ENCODE measurements around the gene CCDC126. TPM values are rescaled to one million over a fixed set of nuclear protein-coding genes. Genes with fewer than 3 reads are reported as not detected.

The CCDC126 gene
- total and polyA plus RNA-seq, 2 of the 8 experiments (the other 6 are each of a cell fraction or from before 2014, with no cell fraction given), result 1.4 to 5.3 TPM

GRCh38 chr7:23616593-23616992 is 19.4 kb downstream of the CCDC126 start:
- H3K27me3 ChIP-seq (replicated peaks in 1 of 4; ENCODE audit: control insufficient read depth in 3 of 4, extremely low read depth in 1 of 4, insufficient read depth in 3 of 4, low read length in 3 of 4), result no peaks in the 10 kb centered on the region
- no peaks in the 10 kb centered on the region for H3K36me3 ChIP-seq (ENCODE audit: control insufficient read depth in 2 of 4, insufficient read depth in 4 of 4, low read length in 3 of 4)
- no peak overlapping the region for H2BK15ac ChIP-seq (ENCODE audit: low read length)
- H4K8ac ChIP-seq (ENCODE audit: extremely low read depth, insufficient read depth, low read length), result no peak overlapping the region
- H3K9ac ChIP-seq (replicated peaks in 1 of 4; ENCODE audit: extremely low read depth in 1 of 4, low read depth in 3 of 4, low read length in 3 of 4), result no peak overlapping the region
- H4K20me1 ChIP-seq (replicated peaks in 1 of 2; ENCODE audit: control insufficient read depth in 1 of 2, insufficient read depth in 2 of 2, low read length in 2 of 2), result no peaks in the 10 kb centered on the region
- H2AK5ac ChIP-seq (ENCODE audit: low read depth, low read length), result no peak overlapping the region
- H4K5ac ChIP-seq (ENCODE audit: insufficient read length, low read depth, low read length), result no peak overlapping the region
- no peak overlapping the region for H3K4ac ChIP-seq (replicated peaks; ENCODE audit: insufficient read length, low read depth, low read length)
- no peaks in the 10 kb centered on the region for H3K4me1 ChIP-seq (replicated peaks in 1 of 4; ENCODE audit: control insufficient read depth in 3 of 4, insufficient read depth in 4 of 4, low read length in 3 of 4)
- H3K79me1 ChIP-seq (ENCODE audit: low read depth, low read length), result no peaks in the 10 kb centered on the region
- no peak overlapping the region for H3K23ac ChIP-seq (ENCODE audit: insufficient read length)
- H3K79me2 ChIP-seq (ENCODE audit: control insufficient read depth in 1 of 2, insufficient read depth in 2 of 2, low read length in 2 of 2), result no peaks in the 10 kb centered on the region
- H2BK20ac ChIP-seq (ENCODE audit: low read length), result no peak overlapping the region
- H3K27ac ChIP-seq (ENCODE audit: low read depth, low read length), result no peak overlapping the region
- H3K9me3 ChIP-seq (ENCODE audit: insufficient read depth in 2 of 2, low read depth in 1 of 2, low read length in 1 of 2), result peaks cover 0 to 3% of the 10 kb centered on the region in 2 experiments; a peak in 2 of 4 replicates
- H3K4me2 ChIP-seq (ENCODE audit: insufficient read depth in 1 of 2, low read depth in 2 of 2, low read length in 2 of 2), result no peak overlapping the region
- no peak overlapping the region for H2AFZ ChIP-seq (ENCODE audit: low read length)
- H2BK12ac ChIP-seq (ENCODE audit: low read depth, low read length), result no peak overlapping the region
- WGBS, 2 experiments (ENCODE audit: extremely low coverage in 1 of 2, insufficient coverage in 1 of 2, insufficient read length in 1 of 2, insufficient replicate concordance in 2 of 2, low coverage in 1 of 2, low lambda C conversion rate in 2 of 2, missing lambda C conversion rate in 1 of 2), result 92% methylated on average over 2 of the region's 2 CpGs; no CpG with 5 or more reads in 1 of the 2 experiments
- TF ChIP-seq RBBP5 (IDR thresholded peaks at IDR 0.05; ENCODE audit: borderline replicate concordance, low read depth, low read length) (no peak), KDM1A (IDR thresholded peaks at IDR 0.05; ENCODE audit: borderline replicate concordance, low read length) (no peak), TBP (IDR thresholded peaks at IDR 0.05; ENCODE audit: low read depth, low read length) (no peak), RFX5 (IDR thresholded peaks at IDR 0.05; ENCODE audit: borderline replicate concordance, low read depth, low read length) (no peak), SAP30 (IDR thresholded peaks at IDR 0.05; ENCODE audit: insufficient read depth, insufficient replicate concordance, low read length) (no peak), ZNF274 (IDR thresholded peaks at IDR 0.05; ENCODE audit: borderline replicate concordance, extremely low read depth, low read length) (no peak), RXRA (IDR thresholded peaks at IDR 0.05; ENCODE audit: insufficient read depth, low read depth, low read length) (no peak), SUZ12 (IDR thresholded peaks at IDR 0.05; ENCODE audit: low read length) (no peak), NRF1 (IDR thresholded peaks at IDR 0.05; ENCODE audit: low read depth, low read length) (no peak), HDAC2 (IDR thresholded peaks at IDR 0.05; ENCODE audit: borderline replicate concordance in 1 of 2, low read depth in 2 of 2, low read length in 2 of 2) (no peak)
- POLR2A ChIA-PET (ENCODE audit: partially characterized antibody), result no interaction called here
- H3K4me3 ChIP-seq (ENCODE audit: extremely low read depth in 1 of 4, insufficient read depth in 2 of 4, low read depth in 3 of 4, low read length in 4 of 4), result no peak overlapping the region
- DNase-seq (ENCODE audit: low read depth in 1 of 2, low spot score in 2 of 2), result no peak
- H3K56ac ChIP-seq (replicated peaks; ENCODE audit: insufficient read length, low read depth, low read length), result no peak overlapping the region
- no peak overlapping the region for H2BK5ac ChIP-seq (ENCODE audit: low read depth, low read length)
- no peak overlapping the region for H4K91ac ChIP-seq (replicated peaks; ENCODE audit: insufficient read length, low read length)
- H2BK120ac ChIP-seq (replicated peaks; ENCODE audit: low read depth, low read length), result no peak overlapping the region
- CTCF ChIA-PET (ENCODE audit: partially characterized antibody), result interaction anchor here (0.7 to 1.0 kb wide), 2 partner anchors 19 to 46 kb away, joined by 3 read pairs; partner anchors contain the start of gene CCDC126
- no peaks in the 10 kb centered on the region for H3K23me2 ChIP-seq (ENCODE audit: low read depth, low read length)
- no peak overlapping the region for H3K18ac ChIP-seq (ENCODE audit: extremely low read depth, low read length)
- H3K14ac ChIP-seq (ENCODE audit: insufficient read length), result no peak overlapping the region
- FAIRE-seq, result no peak
